ENCODE data around the gene CD8B.
"Not testable (repeated sequence)": the region's sequence is repeated elsewhere in the genome, so short reads cannot be mapped to it uniquely, and the experiment has no call there.

Gene CD8B

GRCh38 chr2:86861628-86862379 is at the start of gene CD8B:
Gene CD8B (minus strand): TSS chr2:86861886. CDS start chr2:86861865, 21 bp downstream.
- not testable (repeated sequence) for DNase-seq

GRCh38 chr2:86905868-86906267 is 44.2 kb upstream of the CD8B start:
- DNase-seq = not testable (repeated sequence)

GRCh38 chr2:86900687-86901086 is 39.0 kb upstream of the CD8B start:
- peak; percentile 5 for DNase-seq

- not testable (repeated sequence) for DNase-seq
These were observed 24.3 kb upstream of the CD8B start for GRCh38 chr2:86886026-86886425.

GRCh38 chr2:86882865-86883264 is 21.2 kb upstream of the CD8B start:
- not testable (repeated sequence) for DNase-seq

- DNase-seq = not testable (repeated sequence)
These were observed 20.5 kb upstream of the CD8B start for GRCh38 chr2:86882118-86882665.

- DNase-seq = not testable (repeated sequence)
These were observed 17.3 kb upstream of the CD8B start for GRCh38 chr2:86878986-86879385.

GRCh38 chr2:86870941-86871340 is 9.3 kb upstream of the CD8B start:
- DNase-seq = not testable (repeated sequence)

GRCh38 chr2:86868895-86869468 is 7.3 kb upstream of the CD8B start:
- not testable (repeated sequence) for DNase-seq

- not testable (repeated sequence) for DNase-seq
These were observed 656 bp upstream of the CD8B start for GRCh38 chr2:86862380-86862703.

- DNase-seq = not testable (repeated sequence)
These were observed 511 bp downstream of the CD8B start for GRCh38 chr2:86861175-86861574.

GRCh38 chr2:86860573-86860972 is 1.1 kb downstream of the CD8B start:
- DNase-seq = not testable (repeated sequence)

- not testable (repeated sequence) for DNase-seq
These were observed 4.0 kb downstream of the CD8B start for GRCh38 chr2:86857688-86858087.

- DNase-seq = not testable (repeated sequence)
These were observed 5.2 kb downstream of the CD8B start for GRCh38 chr2:86856498-86856897.

- DNase-seq = peak; percentile 72
These were observed 5.7 kb downstream of the CD8B start for GRCh38 chr2:86855981-86856380.

- not testable (repeated sequence) for DNase-seq
These were observed 10.1 kb downstream of the CD8B start for GRCh38 chr2:86851581-86851980.

GRCh38 chr2:86842607-86843234 is 19.0 kb downstream of the CD8B start:
- not testable (repeated sequence) for DNase-seq

- DNase-seq = not testable (repeated sequence)
These were observed 20.4 kb downstream of the CD8B start for GRCh38 chr2:86841330-86841729.

GRCh38 chr2:86839871-86840548 is 21.7 kb downstream of the CD8B start:
- DNase-seq = not testable (repeated sequence)

GRCh38 chr2:86839455-86839854 is 22.2 kb downstream of the CD8B start:
- DNase-seq = not testable (repeated sequence)

- not testable (repeated sequence) for DNase-seq
These were observed 24.0 kb downstream of the CD8B start for GRCh38 chr2:86837714-86838113.

GRCh38 chr2:86836915-86837695 is 24.6 kb downstream of the CD8B start:
- peak; percentile 90 for DNase-seq

Data from fibroblast of upper back skin (primary cell).